ENCODE data around the gene PEPD. TPM values are rescaled to one million over a fixed set of nuclear protein-coding genes. Genes with fewer than 3 reads are reported as not detected.

PEPD gene
- total RNA-seq, 4 donors from 2014 or later = 40.1 to 61.4 (median 53.4) TPM

- no peak for TF ChIP-seq POLR2A (IDR thresholded peaks at IDR 0.05)
- TF ChIP-seq, protein P1, sequence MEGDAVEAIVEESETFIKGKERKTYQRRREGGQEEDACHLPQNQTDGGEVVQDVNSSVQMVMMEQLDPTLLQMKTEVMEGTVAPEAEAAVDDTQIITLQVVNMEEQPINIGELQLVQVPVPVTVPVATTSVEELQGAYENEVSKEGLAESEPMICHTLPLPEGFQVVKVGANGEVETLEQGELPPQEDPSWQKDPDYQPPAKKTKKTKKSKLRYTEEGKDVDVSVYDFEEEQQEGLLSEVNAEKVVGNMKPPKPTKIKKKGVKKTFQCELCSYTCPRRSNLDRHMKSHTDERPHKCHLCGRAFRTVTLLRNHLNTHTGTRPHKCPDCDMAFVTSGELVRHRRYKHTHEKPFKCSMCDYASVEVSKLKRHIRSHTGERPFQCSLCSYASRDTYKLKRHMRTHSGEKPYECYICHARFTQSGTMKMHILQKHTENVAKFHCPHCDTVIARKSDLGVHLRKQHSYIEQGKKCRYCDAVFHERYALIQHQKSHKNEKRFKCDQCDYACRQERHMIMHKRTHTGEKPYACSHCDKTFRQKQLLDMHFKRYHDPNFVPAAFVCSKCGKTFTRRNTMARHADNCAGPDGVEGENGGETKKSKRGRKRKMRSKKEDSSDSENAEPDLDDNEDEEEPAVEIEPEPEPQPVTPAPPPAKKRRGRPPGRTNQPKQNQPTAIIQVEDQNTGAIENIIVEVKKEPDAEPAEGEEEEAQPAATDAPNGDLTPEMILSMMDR (IDR thresholded peaks at IDR 0.05) = no peak
- 67 to 80% methylated on average over 6 of the region's 6 CpGs for WGBS, 2 donors
- no peak for DNase-seq
- peaks cover 0 to 19% (median 0%) of the 10 kb centered on the region in 3 donors for H3K4me1 ChIP-seq
- no peaks in the 10 kb centered on the region for H3K36me3 ChIP-seq
- no peak overlapping the region for H3K4me3 ChIP-seq
- no peak overlapping the region for H3K27ac ChIP-seq
- H3K27me3 ChIP-seq = peaks cover 0 to 17% (median 0%) of the 10 kb centered on the region in 4 donors
- intact Hi-C loops (cut with DNase I) = no loop called here
- H3K9me3 ChIP-seq = no peaks in the 10 kb centered on the region
Observed at GRCh38 chr19:33561261-33561660, 39.7 kb upstream of the PEPD start.

- no peak for TF ChIP-seq POLR2A (IDR thresholded peaks at IDR 0.05)
- TF ChIP-seq, protein P1 (IDR thresholded peaks at IDR 0.05) = no peak
- DNase-seq = no peak
- no peaks in the 10 kb centered on the region for H3K36me3 ChIP-seq
- no peak overlapping the region for H3K27ac ChIP-seq
- intact Hi-C loops (cut with DNase I) = no loop called here
- peaks cover 0 to 19% (median 0%) of the 10 kb centered on the region in 3 donors for H3K4me1 ChIP-seq
- H3K4me3 ChIP-seq = no peak overlapping the region
- WGBS, 2 donors = 63 to 70% methylated on average over 8 of the region's 8 CpGs
- peaks cover 0 to 18% (median 0%) of the 10 kb centered on the region in 4 donors for H3K27me3 ChIP-seq
- no peaks in the 10 kb centered on the region for H3K9me3 ChIP-seq
Observed at GRCh38 chr19:33559996-33560395, 38.4 kb upstream of the PEPD start.

GRCh38 chr19:33558856-33559255 is 37.3 kb upstream of the PEPD start:
- intact Hi-C loops (cut with DNase I) = no loop called here
- no peak overlapping the region for H3K27ac ChIP-seq
- peaks cover 0 to 19% (median 0%) of the 10 kb centered on the region in 3 donors for H3K4me1 ChIP-seq
- H3K9me3 ChIP-seq = no peaks in the 10 kb centered on the region
- H3K4me3 ChIP-seq = no peak overlapping the region
- peaks cover 0 to 8% (median 0%) of the 10 kb centered on the region in 4 donors for H3K27me3 ChIP-seq
- DNase-seq = no peak
- TF ChIP-seq, protein P1 (IDR thresholded peaks at IDR 0.05) = no peak
- TF ChIP-seq POLR2A (IDR thresholded peaks at IDR 0.05) = no peak
- 34 to 57% methylated on average over 8 of the region's 9 CpGs for WGBS, 2 donors
- H3K36me3 ChIP-seq = no peaks in the 10 kb centered on the region

- no peaks in the 10 kb centered on the region for H3K9me3 ChIP-seq
- TF ChIP-seq, protein P1 (IDR thresholded peaks at IDR 0.05) = no peak
- no peak for TF ChIP-seq POLR2A (IDR thresholded peaks at IDR 0.05)
- peaks cover 0 to 19% (median 0%) of the 10 kb centered on the region in 3 donors for H3K4me1 ChIP-seq
- no peak for DNase-seq
- no peaks in the 10 kb centered on the region for H3K36me3 ChIP-seq
- peaks cover 0 to 8% (median 0%) of the 10 kb centered on the region in 4 donors for H3K27me3 ChIP-seq
- 16 to 30% methylated on average over 6 to 7 of the region's 8 CpGs for WGBS, 2 donors
- intact Hi-C loops (cut with DNase I) = no loop called here
- H3K27ac ChIP-seq = no peak overlapping the region
- H3K4me3 ChIP-seq = no peak overlapping the region
Observed at GRCh38 chr19:33558151-33558550, 36.6 kb upstream of the PEPD start.

DNA sequence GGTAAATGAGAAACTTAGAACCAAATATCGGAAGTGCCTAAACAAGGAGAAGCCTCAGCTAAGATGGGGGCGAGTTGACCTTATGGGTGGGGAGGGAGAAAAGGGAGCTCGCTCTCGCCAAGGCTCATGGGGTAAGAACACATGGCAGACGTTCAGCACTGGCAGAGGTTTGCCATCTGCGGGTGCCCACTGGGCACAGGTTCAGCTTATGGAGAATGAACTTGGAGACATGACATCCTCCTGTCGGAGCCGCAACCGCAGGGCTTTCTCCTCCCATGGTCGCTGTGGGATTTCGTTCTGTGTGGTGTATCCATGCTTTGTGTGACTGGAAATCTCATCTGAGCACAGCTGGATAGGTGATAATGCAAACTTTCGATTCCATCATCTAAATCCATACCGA is 36.1 kb upstream of the PEPD start:
- Histone ChIP-seq H3K4me3 (no peak overlapping the region), H3K27ac (no peak overlapping the region), H3K4me1 (peaks cover 0 to 19% (median 0%) of the 10 kb centered on the region in 3 donors), H3K36me3 (no peaks in the 10 kb centered on the region), H3K9me3 (no peaks in the 10 kb centered on the region), H3K27me3 (peaks cover 0 to 8% (median 0%) of the 10 kb centered on the region in 4 donors)
- 36 to 39% methylated on average over 8 to 13 of the region's 13 CpGs for WGBS, 2 donors
- intact Hi-C loops (cut with DNase I) = no loop called here
- no peak for DNase-seq
- TF ChIP-seq, protein P1 (IDR thresholded peaks at IDR 0.05) = no peak
- TF ChIP-seq POLR2A (IDR thresholded peaks at IDR 0.05) = no peak

All from esophagus squamous epithelium (tissue), 5 donors.